ENCODE data around the gene UCK1.

The UCK1 gene

DNA sequence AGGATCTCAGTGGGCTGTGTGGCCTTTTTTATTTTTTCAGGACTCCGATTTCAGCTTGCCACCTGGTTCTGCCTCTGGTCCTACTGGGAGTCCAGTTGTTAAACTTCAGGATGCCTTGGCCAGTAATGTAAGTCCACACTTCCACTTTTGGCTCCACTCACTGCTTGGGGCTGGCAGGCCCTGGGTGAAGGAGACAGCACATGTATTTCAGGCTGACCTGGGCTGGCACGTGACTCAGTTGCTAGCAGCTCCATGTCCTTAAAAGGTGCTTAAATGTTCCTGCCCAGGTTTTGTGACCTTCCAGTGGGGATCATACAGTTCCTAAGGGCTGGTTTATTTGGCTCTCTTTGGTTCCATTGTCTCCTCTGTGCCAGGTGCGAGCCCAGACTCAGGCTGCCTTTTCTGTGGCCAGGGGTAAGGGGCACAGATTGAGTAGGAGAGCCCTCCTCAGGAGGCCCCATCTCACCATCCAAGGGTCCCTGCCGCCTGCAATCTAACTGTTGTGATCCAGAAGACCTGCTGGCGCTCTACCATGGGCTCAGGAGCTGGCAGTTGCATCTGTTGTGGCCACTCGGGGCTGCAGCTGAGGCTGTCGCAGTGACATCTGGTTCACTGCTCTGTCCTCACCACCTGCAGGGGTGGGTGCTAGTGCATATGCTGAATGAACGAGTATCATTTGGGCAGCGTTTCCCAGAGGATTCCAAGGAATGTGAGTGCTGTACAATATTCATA is 47.6 kb downstream of the UCK1 start:
- H3K4me3 ChIP-seq (ENCODE audit: low read length), result no peak overlapping the region
- no peak for DNase-seq (ENCODE audit: low read depth)
- TF ChIP-seq, protein P1, sequence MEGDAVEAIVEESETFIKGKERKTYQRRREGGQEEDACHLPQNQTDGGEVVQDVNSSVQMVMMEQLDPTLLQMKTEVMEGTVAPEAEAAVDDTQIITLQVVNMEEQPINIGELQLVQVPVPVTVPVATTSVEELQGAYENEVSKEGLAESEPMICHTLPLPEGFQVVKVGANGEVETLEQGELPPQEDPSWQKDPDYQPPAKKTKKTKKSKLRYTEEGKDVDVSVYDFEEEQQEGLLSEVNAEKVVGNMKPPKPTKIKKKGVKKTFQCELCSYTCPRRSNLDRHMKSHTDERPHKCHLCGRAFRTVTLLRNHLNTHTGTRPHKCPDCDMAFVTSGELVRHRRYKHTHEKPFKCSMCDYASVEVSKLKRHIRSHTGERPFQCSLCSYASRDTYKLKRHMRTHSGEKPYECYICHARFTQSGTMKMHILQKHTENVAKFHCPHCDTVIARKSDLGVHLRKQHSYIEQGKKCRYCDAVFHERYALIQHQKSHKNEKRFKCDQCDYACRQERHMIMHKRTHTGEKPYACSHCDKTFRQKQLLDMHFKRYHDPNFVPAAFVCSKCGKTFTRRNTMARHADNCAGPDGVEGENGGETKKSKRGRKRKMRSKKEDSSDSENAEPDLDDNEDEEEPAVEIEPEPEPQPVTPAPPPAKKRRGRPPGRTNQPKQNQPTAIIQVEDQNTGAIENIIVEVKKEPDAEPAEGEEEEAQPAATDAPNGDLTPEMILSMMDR (conservative IDR thresholded peaks at IDR 0.05; ENCODE audit: low read length), result no peak

DNA sequence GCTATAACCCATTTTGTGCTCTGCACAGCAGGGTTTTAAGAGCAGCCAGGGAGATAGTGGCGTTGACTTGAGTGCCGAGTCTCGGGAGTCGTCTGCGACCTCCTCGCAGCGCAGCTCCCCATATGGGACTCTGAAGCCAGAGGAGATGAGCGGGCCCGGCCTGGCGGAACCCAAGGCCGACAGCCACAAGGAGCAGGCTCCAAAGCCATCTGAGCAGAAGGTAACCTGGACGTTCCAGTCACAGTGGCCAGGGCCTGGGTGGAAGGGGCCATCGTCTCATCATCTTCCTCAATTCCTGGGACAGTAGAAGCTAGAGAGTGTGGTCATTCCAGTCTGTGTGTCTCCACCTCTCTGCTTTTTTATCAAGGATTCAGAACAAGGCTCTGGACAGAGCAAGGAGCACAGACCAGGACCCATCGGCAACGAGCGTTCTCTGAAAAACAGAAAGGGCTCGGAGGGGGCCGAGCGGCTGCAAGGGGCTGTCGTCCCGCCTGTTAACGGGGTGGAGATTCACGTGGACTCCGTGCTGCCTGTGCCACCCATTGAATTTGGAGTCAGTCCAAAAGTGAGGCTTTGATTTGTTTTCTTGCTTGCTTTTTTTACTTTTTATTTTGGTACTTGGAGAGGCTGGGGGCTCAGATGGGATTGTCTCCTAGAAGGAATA is 48.6 kb downstream of the UCK1 start:
- H3K4me3 ChIP-seq (ENCODE audit: low read length), result no peak overlapping the region
- no peak for DNase-seq (ENCODE audit: low read depth)
- TF ChIP-seq, protein P1 (conservative IDR thresholded peaks at IDR 0.05; ENCODE audit: low read length), result no peak

DNA sequence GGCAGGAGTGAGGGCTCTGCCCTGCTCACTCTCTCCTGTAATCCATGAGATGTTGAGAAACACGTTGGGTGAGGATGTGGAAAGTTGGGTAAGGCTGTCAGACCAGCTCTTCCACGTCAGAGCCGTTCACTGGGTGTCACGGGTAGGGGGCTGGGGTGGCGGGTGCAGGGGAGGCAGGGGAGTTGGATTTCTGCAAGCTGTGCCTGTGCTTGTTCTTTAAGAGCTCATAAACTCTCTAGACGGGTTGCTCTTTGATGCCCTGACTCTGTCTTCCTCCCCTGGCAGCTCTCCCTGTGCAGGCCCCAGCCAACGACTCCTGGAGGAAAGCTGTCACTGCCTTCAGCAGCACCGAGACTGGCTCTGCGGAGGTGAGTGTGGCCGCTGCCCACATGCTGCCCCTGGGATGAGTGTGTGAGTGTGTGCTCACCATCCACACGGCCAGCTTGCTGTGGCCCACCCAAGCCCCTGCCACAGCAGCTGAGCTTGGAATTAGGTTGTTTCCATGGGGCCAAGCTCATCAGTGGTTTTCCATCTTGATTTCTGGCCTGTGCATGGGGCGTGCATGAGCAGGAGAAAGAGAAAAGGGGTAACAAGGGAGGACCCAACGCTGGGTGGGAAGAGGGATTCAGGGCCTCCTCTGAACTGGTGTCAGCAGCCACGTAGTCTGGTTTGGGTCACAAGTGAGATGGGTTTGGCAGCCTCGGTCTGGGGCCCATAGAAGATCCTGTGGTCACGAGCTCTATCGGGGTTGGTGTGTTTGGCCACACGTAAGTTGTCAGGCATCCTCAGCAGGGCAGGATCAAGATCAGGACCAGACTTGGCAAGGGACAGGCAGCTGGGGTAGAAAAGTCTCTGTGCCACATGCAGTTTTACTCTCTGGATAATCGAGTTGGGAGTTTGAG is 49.4 kb downstream of the UCK1 start:
- H3K4me3 ChIP-seq (ENCODE audit: low read length), result no peak overlapping the region
- DNase-seq (ENCODE audit: low read depth), result no peak
- TF ChIP-seq, protein P1 (conservative IDR thresholded peaks at IDR 0.05; ENCODE audit: low read length), result no peak

DNA sequence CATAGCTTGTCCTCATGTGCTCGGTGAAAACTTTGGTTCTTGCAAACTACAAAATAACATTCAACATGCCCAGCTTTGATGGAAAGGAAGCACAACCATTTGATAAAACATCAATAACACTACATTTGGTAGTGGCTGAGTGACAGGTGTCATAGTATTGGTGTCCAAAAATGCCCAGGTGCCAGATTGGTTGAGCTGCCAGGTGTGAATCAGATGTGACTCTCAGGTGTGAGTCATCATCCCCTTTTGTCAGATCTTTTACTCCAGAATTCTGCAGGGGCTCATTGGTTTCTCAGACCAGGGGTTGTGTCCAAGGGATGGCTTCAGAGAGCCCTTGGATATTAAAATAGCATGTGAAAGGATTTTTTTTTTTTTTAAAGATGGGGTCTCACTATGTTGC is 50.8 kb downstream of the UCK1 start:
- TF ChIP-seq, protein P1 (conservative IDR thresholded peaks at IDR 0.05; ENCODE audit: low read length), result no peak
- H3K4me3 ChIP-seq (ENCODE audit: low read length), result no peak overlapping the region
- no peak for DNase-seq (ENCODE audit: low read depth)

DNA sequence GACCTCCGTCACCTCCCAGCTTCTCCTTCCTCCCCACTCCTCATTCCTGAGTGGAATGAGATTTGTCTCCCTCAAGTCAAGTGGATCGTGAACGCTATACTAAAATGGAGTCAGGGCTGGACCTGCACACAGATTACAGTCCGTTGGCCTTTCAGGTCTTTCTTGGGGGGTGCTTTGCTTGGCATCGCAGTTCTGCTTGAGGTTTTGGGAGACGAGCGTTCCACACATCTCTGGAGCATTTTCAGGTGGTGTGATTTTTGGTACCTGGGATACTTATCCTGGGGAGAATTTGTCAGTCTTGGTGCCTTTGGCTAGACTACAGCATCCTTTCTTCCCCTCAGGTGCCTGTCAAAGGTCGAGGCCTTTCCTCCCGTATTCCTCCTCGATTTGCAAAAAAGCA is 52.2 kb downstream of the UCK1 start:
- TF ChIP-seq, protein P1 (conservative IDR thresholded peaks at IDR 0.05; ENCODE audit: low read length), result no peak
- DNase-seq (ENCODE audit: low read depth), result no peak
- no peak overlapping the region for H3K4me3 ChIP-seq (ENCODE audit: low read length)

DNA sequence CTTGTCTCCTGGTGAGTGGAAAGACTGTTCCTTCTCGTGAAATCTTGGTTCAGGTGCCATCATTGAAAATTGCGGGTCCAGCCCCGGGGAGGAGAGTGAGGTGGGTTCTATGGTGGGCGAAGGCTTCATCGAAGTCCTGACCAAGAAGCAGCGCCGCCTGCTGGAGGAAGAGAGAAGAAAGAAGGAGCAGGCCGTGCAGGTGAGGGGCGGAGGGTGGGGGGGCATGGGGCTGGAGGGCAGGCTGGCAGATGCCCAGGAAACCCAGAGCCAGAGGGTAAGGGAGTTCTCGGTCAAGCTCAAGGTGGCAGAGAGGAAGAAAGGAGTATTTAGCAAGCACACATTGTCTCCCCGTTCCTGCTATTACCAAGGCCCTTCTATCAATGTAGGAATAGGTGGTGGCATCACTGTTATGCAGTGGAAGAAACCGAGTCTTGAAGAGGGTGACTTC is 52.6 kb downstream of the UCK1 start:
- H3K4me3 ChIP-seq (ENCODE audit: low read length), result no peak overlapping the region
- TF ChIP-seq, protein P1 (conservative IDR thresholded peaks at IDR 0.05; ENCODE audit: low read length), result peak; percentile 51
- DNase-seq (ENCODE audit: low read depth), result peak; percentile 17
